Inflammatory macrophage (primary cell): ENCODE measurements around the gene SHISA8.

Experiments used
- DNase-seq, 2 donors: peaks; one replicate each; pipeline ENCODE4 v3.0.0-alpha.2; 2020 to 2022

The SHISA8 gene

GRCh38 chr22:41933411-41934177, 18.7 kb upstream of the SHISA8 start:
- DNase-seq = no peak

- DNase-seq = no peak
These were observed 17.5 kb upstream of the SHISA8 start for GRCh38 chr22:41932353-41932752.

DNA sequence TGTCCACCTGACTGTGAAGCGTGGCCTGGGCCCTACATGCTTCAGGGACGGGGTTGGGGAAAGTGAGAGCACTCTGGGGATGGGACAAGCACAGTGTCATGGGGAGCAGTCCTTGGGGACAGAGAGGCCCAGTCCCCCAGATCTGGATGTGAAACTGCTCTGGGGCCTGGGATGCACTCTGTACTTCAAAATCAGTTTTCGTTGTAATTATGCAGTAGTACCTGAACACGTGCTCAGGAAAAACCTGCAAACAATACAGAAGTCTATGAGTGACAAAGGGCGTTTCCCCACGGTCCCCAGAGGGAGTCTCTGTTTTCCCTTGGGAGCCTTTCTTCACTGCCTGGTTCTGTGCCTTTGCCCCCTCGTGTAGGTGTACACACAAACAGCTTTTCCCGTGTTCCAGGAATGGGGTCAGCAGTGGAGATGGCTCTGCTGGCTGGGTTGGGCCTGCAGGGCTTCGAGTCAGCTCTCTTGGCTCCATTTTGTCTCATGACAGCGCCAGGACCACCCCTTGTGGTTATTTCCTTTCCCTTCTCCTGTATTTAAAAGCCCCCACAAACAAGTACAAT, 16.9 kb upstream of the SHISA8 start:
- no peak for DNase-seq

- no peak for DNase-seq
These were observed 14.5 kb upstream of the SHISA8 start for GRCh38 chr22:41929418-41929810.

- DNase-seq = no peak
These were observed 13.9 kb upstream of the SHISA8 start for GRCh38 chr22:41928593-41929417.

DNA sequence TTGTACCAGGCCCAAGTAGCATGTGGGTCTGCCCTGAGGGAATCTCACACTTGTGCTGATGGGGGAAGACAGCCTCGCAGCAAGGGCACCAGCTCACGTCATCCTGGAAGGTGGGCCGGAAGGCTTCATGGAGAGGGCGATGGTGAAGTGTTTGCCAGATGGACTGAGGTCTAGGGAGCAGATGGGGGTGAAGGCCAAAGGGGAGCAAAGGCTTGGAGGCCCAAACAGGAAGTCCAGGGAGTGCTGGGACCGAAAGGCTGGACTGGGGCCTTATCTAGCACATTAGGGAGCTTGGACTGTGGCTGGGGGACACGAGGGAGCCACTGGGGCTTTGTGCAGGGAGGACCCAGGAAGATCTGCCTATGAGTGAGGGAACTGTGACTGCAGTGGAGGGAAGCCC, 12.9 kb upstream of the SHISA8 start:
- no peak for DNase-seq

DNA sequence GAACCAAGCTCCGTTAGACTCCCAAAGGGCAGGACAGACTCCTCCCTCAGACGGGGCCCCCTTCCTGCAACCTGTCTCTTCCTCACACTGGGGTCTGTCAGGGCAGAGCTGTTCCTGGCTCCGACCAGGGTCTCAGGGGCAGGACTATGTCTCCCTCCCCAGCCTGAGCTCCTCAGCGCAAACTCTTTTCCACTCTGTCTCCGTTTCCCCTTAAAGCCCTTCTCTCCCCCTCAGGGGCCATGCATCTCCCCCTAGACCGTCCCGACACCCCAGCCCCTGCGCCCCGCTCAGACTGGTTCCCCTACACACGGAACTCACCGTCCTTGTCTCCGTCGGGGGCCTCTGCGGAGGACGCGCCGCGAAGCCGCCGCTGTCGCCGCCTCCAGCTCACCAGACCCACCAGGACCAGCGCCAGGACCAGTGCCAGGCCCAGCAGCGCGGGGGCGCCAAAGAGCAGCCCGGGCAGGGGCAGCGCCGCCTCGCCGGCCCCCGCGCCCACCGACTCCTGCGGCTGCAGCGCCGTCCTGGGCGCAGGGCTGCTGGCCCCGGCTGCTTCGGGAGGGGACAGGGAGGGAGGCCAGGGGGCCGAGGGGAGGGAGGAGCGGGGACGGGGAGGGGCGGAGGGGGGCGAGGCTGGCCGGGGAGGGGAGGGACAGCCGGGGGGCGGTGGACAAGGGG, 11.0 kb upstream of the SHISA8 start:
- DNase-seq = peak; percentile 33 to 44

- no peak for DNase-seq
These were observed 8.9 kb upstream of the SHISA8 start for GRCh38 chr22:41923595-41924276.

DNA sequence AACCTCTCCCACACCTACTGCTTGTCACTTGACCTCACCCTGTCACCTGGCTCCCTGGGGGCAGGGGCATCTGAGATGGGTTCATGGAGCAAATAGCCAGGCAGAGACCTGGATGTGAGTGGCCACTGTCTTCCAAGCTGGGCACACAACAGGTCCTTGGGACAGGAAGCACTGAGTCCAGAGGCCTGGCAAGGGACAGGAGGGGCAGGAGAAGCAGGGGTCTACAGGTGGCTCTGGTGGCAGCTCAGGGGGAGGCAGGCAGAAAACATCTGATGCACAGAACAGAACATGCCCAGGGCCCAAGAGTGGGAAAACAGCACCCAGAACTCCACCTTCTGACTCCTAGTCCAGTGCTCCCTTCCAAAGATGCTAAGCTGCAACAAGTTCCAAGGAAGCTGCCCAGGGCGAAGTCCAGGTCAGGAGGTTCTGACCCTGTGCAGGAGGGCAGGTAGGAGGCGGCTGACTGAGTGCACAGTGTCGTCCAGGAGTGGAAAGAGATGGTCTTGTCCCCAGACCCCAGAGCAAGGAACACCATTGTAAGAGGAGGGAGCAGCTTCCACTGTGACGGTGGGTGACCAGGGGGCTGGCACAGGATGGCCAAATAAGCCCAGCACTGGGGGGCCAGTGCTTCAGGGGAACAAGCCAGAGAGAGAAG, 8.2 kb upstream of the SHISA8 start:
- DNase-seq = no peak

DNA sequence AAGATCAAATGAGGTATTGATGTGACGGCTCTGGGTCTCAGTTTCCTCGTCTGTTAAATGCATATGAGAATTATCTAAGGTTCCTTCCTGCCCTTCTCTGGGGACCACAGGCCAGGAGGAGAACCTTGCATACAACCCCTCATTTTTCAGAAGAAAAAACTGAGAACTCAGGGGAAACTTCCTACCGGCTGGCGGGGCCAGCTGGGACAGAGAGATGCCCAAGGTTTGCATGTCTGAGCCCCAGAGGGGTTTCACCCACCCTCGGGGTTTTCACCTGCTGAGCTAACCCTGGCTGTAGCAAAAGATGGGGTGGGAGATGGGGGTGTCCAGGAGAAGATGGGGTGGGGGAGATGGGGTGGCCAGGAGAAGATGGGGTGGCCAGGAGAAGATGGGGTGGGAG, 7.5 kb upstream of the SHISA8 start:
- no peak for DNase-seq

- DNase-seq = no peak
These were observed 5.5 kb upstream of the SHISA8 start for GRCh38 chr22:41920271-41920976.

GRCh38 chr22:41919357-41920224, 4.7 kb upstream of the SHISA8 start:
- DNase-seq = peak; percentile 78 to 87

DNA sequence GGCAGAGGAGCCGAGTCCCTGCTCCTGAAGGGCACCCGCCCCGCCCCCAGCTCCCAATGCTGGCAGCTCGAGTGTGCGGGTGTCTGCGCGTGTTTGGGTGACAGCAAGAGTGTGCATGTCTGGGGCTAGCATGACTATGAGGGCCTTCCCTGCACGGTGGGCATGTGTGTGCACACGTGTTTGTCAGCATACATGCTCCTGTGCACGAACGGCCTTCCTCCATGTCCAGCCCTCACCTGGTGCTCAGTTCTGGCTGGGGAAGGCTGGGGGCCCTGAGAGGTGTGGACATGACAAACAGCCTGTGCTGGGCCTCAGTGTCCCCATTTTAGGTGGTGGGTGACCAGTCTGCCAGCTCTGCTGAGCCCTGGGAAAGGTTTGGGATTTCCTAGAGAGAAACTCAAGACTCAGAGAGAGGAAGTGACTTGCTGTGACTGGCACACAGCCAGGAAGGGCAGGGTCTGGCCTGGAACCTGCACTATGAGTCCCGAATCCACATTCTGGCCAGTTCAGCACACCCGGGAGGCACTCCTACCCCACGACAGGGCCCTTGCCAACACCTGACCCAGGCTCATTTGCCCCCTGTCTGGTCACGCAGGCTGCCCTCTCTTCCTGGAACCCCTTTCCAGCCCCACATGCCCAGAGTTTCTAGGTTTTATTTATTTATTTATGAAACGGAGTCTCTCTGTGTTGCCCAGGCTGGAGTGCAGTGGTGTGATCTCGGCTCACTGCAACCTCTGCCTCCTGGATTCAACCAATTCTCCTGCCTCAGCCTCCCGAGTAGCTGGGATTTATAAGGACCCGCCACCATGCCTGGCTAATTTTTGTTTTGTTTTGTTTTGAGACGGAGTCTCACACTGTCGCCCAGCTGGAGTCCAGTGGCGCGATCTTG, 3.3 kb upstream of the SHISA8 start:
- peak; percentile 62 to 73 for DNase-seq

DNA sequence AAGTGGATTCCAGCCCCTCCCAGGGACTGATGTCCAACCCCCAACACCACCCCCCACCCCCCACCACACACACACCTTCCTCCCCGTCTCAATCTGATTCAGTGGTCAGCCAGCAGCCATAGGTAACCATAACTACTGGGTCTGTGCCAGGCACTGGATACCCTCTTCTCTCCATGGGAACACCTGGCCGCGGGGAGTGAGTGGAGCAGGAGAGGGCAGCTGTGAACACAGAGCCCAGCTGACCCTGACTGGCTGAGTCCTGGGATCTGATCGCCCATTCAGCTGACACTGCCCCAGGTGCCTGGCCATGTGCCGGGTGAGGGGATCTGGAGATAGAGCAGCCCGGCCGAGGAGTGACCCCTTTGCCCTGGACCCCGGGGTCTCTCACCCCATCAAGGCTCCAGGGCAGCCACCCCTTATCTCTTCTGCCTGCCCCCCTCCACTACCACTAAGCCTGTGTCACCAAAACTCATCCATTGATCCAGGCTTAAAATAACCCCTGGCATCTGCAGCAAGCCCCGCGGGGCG, 2.6 kb upstream of the SHISA8 start:
- DNase-seq = no peak

DNA sequence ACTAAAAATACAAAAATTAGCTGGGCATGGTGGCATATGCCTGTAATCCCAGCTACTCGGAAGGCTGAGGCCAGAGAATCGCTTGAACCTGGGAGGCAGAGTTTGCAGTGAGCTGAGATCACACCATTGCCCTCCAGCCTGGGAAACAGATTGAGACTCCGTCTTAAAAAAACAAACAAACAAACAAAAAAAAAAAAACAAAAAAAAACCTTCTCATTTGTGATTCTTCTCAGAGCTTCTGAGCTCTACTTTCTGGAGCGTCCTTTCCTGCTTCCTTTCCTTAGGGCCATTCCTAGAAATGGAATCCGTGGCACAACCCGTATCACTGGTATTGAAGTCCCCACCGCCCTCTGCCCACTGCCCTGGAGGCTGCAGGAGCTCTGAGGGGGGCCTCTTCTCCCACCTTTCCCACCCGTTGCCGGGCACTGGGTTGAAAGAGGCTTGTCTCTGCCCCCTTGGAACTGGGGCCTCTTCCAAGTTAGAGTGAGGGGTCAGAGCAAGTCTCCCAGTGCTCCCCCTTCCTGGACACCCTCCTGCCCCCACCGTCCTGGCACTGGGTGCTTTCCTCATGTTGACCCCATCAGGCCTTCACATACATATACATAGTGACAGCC, 2.0 kb upstream of the SHISA8 start:
- DNase-seq = no peak

DNA sequence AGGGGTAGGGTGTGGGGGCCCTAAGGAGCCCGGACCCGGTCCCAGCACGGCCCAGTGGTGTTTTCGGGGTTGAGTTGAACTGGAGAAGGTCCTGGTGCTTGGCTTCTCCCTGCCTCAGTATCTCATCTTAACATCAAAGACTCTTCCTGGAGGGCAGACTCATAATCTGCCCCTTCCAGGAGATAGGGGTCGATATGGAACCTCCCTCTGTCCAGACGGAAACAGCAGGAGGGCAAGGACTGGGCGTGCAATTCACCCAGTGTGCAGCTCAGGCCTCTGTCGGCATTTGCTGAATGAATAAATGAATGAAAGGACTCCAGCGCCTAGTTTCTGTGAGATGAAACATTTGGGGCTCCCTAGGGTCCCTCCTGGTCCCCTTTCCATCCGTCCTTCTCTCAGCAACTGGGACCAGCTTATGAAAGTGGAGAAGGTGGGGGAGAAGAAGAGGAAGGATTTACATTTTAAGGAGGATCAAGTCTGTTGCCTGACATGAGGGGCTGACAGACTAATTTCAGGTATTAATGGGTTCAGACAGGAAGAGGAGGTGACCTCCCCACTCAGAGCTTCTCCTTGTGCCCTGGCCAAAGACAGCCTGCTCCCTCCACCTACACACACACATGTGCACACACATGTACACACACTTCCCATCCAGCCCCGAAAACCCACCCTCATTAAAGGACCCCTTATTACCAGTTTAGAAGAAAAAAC, 1.1 kb upstream of the SHISA8 start:
- no peak for DNase-seq

DNA sequence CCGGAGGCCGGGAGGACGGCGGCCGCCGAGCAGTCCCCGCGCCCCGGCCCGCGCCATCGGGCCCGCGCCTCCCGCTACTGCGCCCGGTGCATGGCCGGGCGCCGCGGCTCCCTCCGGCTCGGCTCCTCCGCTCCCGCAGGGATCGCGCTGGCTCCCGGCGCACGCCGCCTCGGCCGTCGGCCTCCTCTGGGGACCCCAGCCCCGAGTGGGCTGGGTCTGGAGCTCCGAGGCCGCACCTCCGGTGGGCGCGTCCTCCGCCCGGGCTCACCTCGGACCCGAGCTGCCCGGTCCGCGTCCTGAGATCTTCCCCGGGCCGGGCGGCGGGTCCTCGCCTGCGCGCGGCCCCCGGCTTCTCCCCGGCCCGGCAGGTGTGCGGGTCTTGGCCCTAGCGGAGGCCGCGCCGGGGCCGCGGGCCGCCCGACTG, 251 bp downstream of the SHISA8 start:
- no peak for DNase-seq
